NCI-H82 (cell line): ENCODE measurements around the gene BCR.
A peak's percentile ranks its signal among the peaks of the same experiment; 100 is the strongest.
"Not testable (repeated sequence)": the region's sequence is repeated elsewhere in the genome, so short reads cannot be mapped to it uniquely, and the experiment has no call there.

Experiments
- DNase-seq: peaks from one replicate; lab custom pipeline; 2025; lab: John Stamatoyannopoulos, UW

The BCR gene

DNA sequence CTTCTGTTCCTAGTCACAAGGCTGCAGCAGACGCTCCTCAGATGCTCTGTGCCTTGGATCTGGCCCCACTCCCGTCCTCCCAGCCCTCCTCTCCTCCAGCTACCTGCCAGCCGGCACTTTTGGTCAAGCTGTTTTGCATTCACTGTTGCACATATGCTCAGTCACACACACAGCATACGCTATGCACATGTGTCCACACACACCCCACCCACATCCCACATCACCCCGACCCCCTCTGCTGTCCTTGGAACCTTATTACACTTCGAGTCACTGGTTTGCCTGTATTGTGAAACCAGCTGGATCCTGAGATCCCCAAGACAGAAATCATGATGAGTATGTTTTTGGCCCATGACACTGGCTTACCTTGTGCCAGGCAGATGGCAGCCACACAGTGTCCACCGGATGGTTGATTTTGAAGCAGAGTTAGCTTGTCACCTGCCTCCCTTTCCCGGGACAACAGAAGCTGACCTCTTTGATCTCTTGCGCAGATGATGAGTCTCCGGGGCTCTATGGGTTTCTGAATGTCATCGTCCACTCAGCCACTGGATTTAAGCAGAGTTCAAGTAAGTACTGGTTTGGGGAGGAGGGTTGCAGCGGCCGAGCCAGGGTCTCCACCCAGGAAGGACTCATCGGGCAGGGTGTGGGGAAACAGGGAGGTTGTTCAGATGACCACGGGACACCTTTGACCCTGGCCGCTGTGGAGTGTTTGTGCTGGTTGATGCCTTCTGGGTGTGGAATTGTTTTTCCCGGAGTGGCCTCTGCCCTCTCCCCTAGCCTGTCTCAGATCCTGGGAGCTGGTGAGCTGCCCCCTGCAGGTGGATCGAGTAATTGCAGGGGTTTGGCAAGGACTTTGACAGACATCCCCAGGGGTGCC lies 109.8 kb downstream of the BCR start:
- peak; percentile 52 for DNase-seq

DNA sequence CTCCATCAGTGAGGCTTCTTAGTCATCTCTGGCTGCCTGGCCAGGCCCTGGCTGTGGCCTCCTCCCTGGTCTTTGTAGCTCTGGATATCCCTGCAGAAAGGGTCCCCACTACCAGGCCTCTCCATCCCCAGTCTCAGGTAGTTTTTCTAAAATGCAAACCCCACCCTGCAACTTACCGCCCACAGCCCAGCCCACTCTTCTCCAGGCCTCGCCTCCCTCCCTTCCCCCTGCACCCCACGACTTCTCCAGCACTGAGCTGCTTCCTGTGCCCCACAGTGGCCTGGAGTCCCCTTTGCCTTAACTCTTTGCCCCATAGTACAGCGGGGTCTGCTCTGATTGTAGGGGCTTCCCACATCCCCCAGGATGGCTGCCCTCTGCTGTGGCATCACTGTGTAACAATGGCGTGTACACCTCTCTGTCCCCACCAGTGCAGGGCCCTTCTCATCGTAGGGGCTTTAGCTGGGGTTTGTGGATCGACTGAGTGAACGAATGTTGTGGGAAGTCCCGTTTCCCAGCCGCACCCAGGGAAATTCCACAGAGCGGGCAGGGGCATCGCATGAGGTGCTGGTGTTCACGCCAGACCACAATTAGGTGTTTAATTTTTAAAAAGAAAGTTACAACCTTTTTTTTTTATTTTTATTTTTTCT lies 111.6 kb downstream of the BCR start:
- DNase-seq, result no peak

DNA sequence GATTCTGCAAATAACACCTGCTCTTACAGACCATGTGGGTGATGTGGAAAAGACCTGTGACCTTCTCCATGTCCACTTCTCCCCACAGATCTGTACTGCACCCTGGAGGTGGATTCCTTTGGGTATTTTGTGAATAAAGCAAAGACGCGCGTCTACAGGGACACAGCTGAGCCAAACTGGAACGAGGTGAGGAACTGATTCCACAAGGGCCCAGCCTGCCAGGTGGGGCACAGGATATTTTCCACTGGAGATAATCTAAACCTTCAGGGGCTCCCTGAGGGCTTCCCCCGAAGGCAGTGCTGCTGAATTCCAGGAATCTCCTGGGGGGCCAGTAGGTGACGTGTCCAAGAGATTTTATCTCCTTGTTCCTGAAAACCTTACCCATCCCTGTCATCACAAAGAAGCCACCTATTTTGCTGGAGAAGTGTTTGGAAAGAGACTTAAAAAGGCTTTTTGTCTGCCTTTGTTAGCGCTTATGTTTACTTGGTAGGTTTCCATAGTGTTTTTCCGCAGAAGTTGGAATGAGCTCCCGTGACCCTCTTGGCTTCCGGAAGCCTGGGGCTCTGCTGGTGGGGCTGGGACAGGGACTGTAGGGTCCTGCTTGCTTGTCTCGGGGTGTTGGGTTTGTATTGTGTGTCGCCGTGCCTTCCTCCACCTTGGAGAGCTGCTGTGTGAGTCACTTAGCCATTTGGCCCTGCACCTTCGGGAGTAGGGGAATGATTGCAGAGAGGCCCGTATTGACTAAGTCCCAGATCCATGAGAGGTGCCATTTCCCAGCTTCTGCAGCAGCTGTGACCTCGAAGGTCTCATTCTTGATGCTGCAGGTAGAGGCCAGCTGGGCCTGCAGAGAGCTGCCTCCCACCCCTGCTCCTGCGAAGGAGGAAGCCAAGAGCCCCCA lies 112.4 kb downstream of the BCR start:
- DNase-seq, result no peak

DNA sequence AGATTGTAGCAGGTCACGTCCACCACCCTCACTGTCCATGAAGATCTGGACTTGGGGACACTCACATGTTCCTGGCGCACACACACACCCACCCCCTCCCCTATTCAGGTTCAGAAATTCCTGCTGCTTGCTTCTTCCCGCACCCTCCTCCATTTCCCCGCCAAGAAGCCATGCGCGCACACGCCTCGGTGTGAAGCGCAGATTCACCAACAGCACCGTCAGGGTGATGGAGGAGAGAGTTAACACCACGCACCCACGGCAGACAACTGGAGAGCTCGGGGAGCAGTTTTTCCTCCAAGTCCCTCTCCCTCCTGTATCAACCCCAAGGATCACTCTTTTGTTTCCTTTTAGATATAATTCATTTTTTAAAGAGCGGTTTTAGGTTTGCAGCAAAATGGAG lies 113.4 kb downstream of the BCR start:
- DNase-seq, result no peak

DNA sequence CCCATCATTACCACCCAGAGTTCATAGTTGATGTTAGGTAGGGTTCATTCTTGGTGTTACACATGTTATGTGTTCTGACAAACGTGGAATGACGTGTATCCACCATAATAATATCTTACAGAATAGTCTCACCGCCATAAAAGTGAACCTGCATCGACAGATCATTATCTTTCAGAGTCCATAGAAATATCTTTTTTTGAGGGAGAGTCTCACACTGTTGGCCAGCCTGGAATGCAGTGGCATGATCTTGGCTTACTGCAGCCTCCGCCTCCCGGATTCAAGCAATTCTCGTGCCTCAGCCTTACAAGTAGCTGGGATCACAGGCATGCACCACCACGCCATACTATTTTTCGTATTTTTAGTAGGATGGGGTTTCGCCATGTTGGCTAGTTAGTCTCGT lies 113.9 kb downstream of the BCR start:
- DNase-seq, result no peak

DNA sequence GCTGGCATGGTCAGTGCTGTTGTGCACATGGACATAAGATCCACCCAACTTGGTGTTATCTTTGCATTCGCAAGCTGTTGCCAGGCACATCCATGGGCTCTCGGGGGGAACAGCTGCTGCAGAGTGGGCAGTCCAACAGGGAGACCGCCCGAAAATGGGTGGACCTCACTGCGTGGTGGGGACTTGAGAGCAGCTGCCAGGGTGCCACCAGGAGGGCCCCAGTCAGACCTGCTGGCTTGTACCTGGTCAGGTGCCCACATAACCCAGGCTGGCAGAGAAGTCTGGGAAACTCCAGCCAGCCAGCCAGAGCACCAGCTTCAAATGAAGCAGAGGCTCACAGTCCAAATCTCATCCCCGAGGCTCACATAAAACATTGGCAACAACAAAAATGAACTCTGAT lies 120.2 kb downstream of the BCR start:
- no peak for DNase-seq

DNA sequence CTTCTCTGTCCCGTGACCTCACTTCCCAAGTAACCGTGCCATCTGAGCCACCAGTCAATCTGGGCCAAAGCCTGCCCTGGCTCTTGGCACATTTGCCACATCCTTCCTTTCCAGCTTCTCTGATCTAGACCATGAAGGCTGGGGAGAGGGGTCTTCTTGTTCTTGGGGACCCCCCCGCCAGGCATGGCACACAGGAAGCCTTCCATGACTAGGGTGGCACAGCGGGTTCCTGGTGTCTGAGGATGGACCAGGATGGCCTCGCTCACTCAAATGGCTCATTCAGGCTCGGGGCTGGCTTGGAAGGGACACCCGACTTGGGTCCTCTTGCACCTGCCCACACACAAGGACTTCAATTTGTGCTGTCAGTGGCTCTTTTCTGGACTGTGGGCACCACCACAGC lies 121.3 kb downstream of the BCR start:
- DNase-seq, result no peak

DNA sequence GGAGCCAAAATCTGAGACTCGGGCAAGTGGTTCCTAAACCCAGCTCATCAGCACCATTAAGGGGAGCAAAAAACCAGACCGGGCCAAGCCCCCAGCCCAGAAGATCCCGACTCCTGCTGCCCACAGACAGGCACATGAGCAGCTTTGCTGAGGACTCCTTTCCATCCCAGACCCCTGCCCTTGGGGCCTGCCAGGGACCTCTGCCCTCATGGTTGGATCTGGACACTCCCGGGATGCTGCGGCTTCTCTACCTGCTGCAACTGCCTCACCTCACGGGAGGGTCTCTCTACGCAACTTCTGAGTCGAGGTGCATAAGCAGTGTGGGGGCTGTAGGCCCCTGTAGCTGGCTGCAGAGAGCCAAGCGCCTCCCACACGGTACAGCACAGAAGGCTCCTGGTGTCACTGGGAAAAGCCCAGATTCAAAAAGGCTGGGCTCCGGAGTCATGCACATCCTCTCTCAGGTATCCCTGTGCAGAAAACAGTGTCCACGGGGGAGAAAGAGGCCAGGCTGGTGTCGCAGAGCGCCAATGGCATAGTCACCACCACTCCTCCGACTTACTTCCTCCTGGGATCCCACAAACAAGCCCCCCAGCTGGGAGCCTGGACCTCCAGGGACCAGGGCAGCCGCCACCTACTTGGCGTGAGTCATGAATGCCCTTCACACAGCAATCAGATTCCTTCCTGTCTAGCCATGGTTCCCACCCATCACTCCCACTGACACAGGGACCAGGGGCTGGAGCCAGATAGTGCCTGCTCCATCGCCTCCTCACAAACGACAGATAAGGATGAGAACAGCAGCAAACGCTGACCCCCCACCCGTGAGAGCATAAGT lies 122.1 kb downstream of the BCR start:
- no peak for DNase-seq

DNA sequence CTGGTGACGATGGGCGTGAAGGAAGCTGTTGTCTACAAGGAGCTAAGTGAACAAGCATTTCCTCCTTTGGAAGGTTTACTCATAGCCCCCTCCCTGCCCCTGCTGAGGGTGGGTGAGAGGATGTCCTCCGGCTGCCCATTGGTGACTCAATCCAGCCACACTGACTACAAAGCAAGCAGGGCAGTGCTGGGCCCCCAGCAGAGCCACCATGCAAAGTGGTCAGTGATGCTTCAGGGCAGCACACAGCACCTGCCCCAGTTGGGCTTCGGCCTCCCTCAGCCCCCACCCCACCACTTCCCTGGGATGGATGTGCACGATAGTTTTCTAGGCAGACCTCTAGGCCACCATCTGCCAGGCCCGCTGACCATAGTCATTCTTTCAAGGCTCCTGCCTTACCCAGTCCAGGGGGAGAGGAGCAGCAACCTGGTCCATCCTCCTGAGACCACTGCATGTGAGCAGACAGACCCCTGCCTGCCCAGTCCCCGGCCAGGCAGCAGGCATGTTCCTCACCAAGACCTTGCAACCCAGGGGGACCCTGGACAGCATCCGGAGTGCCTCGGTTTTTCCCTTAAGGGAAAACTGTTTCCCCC lies 125.1 kb downstream of the BCR start:
- DNase-seq, result no peak

DNA sequence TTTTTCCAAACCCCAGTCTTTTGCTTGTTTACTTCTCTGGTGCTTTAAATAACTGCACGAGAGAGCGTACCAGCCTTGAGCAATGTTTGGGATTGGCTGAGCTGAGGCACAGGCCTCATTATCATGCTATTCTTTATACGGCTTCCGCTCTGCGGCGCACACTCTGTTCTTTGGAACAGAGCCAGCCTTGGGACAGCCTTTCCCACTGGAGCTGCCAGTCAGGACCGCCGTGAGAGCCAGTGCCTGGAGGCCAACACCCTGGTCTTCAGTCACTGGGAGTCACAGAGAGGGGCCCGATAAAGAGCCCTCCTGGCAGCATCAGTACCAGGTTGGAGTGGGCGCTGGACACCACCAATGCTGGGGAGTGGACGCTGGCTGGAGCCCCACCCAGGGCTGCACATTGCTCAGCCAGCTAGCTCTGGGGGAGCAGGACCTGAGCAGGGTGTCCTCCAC lies 125.6 kb downstream of the BCR start:
- no peak for DNase-seq

DNA sequence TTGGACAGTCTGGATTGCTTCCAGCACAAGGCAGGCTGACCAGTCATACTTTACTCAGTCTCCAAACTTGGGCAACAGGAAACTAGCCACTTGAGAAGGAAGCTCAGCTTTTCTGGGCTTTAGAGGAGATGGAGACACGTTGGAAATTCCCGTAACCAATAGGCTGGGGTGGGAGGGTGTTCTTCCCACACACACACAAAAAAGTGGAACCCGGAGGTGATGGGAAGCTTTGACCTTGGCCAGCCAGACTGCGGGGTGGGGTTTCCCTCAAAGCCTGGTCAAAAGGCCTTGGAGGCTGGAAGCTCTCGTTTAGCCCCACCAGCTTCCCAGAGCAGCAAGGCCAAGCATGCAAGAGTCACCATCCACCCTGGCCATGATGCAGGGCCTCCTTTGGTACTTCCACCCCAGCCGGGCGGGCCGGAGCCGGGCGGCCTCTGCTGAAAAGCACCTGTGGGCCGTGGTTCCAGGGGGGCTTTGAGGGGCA lies 126.2 kb downstream of the BCR start:
- no peak for DNase-seq

DNA sequence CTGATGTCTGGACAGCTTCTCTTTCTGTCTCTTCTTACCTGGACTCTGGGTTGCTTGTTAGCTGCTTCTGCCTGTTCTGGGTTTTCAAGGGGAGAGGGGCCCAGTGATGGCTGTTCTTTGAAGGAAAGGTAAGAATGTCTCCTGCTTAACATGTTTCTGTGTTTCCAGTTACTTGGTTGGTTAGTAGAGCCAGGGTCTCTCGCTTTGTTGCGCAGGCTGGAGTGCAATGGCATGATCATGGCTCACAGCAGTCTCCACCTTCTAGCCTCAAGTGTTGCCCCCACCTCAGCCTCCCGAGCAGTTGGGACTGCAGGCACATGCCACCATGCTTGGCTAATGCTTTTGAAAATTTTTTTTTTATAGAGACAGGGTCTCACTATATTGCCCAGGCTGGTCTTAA lies 126.6 kb downstream of the BCR start:
- no peak for DNase-seq

DNA sequence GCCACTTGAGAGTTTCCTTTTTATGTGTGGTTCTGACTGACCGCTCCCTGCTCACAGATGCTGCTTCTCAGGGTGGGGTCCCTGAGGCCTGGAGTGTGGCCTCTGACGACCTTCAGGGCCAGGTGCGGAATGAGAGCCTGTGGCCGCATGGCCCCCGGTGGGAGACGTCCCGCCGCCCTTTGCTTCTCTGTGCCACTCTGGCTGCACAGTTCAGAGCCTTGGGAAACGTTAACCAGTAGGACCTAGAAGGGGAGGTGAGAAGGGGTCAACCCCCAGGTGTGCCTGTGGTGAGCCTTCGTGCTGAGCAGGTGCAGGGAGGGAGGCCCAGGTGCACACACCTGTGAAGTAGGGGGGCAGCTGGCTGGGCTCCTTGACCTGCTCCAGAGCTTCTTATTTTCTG lies 127.2 kb downstream of the BCR start:
- not testable (repeated sequence) for DNase-seq

DNA sequence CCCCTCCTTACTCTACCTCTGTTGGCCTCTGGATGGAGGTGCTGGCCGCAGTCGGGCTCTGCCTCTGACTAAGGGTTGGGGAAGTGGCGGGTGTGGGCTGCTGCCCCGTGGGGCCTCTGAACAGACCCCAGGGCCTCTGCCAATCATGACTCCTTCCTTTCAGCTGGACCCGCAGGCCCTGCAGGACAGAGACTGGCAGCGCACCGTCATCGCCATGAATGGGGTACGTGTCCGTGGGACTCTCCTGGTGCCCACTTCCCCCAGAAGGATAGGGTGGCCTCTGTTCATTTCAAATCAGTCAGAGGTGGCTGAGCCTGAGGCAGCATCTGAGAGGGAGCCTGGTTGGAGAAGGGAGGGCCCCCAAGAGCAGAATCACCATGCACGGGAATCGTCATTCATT lies 129.0 kb downstream of the BCR start:
- not testable (repeated sequence) for DNase-seq

DNA sequence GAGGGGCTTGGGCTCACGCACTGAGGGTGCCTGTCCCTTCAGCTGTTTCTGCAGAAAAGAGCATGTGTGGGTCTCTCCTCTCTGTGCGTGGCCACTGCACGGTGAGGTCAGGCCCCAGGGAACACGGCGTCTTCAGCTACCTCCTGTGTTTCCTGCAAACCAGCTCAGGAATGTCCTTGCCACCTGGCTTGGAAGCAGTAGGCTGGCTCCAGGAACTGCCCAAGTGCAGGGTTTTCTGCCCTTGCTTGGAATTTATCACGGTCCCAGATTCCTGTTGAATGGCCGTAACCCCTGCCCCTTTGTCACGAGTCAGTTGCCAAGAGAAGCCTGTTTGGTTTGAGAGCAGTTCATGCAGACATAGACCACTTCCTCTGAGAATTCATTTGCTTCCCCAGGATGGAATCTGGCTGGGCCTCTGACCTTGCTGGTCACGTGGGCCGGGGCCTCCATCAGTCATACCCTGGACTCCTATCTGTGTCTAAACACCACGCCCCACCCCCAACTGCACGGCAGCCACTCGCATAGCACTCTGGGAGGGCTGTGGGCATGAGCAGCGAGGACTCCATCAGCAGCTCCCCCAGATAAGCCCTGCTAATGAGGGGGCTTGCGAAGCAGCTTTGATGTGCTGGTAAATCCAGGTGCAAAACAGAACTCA lies 130.3 kb downstream of the BCR start:
- DNase-seq, result not testable (repeated sequence)

DNA sequence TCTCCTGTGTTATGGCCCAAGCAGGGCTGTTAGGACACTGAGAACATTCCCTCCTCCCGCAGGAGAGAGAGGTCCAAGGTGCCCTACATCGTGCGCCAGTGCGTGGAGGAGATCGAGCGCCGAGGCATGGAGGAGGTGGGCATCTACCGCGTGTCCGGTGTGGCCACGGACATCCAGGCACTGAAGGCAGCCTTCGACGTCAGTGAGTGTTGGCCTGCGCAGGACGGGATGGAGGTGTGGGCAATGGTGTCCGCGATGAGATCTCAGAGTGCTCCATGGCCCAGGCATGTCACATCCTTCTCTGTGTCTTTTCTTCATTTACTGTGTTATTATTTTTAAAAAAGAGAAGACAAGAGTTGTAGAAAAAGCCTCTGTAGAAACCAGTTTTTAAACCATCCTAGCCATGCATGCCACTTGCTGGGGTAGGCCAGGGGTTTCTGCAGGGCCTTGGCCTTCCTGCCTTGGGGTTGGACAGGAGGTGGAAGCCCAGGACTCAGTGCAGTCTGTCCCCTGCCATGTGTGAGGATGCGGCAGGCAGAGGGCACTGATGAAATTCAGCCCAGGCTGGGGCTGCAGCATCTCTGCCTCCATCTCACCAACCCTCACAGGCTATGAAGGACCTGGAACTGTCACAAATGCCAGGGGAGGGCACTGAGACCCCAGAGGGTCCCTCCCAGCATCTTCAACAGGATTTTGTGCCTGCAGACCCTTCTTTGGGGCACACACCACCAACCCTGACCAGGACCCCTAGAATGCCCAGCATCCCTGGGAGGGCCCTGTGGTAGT lies 131.5 kb downstream of the BCR start:
- not testable (repeated sequence) for DNase-seq

DNA sequence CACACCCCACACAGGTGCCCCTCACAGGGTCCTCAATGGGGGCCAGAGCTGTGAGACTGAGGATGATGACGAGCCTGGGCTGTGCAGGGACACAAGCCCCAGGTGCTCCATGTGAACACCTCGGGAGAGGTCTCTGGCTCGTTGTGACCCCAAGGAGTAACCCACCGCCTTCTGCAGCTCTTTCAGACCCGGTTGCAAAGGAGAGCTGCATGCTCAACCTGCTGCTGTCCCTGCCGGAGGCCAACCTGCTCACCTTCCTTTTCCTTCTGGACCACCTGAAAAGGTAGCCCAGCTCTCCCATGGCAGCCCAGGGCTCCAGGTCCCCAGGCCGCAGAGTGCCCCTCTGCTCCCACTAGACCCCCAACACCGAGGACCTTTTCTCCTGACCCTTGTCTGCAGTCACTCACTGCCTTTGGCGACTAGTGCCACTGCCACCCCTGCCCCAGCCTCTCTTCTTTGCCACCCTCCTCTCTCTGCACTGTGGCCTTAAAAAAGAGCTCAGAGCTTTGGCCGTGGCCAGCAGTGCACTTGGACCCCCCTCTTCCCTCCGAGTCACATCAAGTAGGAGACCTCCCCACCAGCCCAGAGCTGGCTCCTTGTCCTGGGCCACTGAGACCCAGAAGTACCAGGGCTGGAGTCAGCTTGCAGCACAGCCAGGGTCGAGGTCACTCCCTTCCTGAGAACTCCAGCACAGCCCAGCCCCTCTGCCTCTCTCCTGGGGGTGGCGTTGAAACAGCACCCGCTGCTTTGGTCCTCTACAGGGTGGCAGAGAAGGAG lies 133.7 kb downstream of the BCR start:
- no peak for DNase-seq

DNA sequence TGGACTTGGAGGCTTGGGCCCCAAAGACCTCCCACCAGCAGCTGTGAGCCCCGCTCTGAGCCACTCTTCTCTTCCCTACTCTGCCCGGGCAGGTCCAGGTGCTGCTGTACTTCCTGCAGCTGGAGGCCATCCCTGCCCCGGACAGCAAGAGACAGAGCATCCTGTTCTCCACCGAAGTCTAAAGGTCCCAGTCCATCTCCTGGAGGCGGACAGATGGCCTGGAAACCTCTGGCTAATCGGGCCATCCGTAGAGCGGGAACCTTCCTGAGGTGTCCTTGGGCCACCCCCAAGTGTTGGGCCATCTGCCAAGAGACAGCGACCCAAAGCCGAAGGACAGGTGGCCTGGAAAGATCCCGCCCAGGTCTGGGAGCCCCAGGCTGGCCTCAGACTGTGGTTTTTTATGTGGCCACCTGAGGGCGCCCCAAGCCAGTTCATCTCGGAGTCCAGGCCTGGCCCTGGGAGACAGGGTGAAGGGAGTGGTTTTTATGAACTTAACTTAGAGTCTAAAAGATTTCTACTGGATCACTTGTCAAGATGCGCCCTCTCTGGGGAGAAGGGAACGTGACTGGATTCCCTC lies 135.1 kb downstream of the BCR start:
- DNase-seq, result peak; percentile 88
